ENCODE results near the gene TOMM20.

GRCh38 chr1:235063068-235063765 lies 65.4 kb downstream of the TOMM20 start:
- no peak for TF ChIP-seq POLR2A (IDR thresholded peaks at IDR 0.05; ENCODE audit: low read depth, low read length)
- no peak for TF ChIP-seq TAF1 (IDR thresholded peaks at IDR 0.05; ENCODE audit: low read depth, low read length)
- TF ChIP-seq POLR2AphosphoS5 (IDR thresholded peaks at IDR 0.05; ENCODE audit: low read depth, low read length) = no peak
- no peak for TF ChIP-seq SPI1 (IDR thresholded peaks at IDR 0.05; ENCODE audit: low read depth, low read length)
- TF ChIP-seq PAX5 (IDR thresholded peaks at IDR 0.05; ENCODE audit: insufficient read depth, low read length, severe bottlenecking) = no peak
- TF ChIP-seq POU2F2 (IDR thresholded peaks at IDR 0.05; ENCODE audit: low read depth, low read length) = no peak
